ENCODE measurements around the gene TMEM139.

GRCh38 chr7:143248761-143249354 is 35.9 kb upstream of the TMEM139 start:
- TF ChIP-seq POLR2A (IDR thresholded peaks at IDR 0.05) (no peak), CTCF (IDR thresholded peaks at IDR 0.05) (no peak)
